K562 (cell line): Measurements from ENCODE around the gene MALAT1. TPM values are rescaled to one million over a fixed set of nuclear protein-coding genes. Genes with fewer than 3 reads are reported as not detected.
A peak's percentile ranks its signal among the peaks of the same experiment; 100 is the strongest.

Experiments
- BHLHE40 ChIP-seq: IDR thresholded peaks from 2 replicates; pipeline ENCODE4 v1.6.1; 2011; ENCODE audit warnings: low read length, improper control_type of control experiment
- CXXC5 ChIP-seq: fragments of 250-450 bp; sonication (Bioruptor Pico); IDR thresholded peaks from 2 replicates; pipeline ENCODE4 v1.8.0; 2022; ENCODE audit warnings: inconsistent platforms, mild to moderate bottlenecking, moderate library complexity
- ELF1 ChIP-seq: fragments of 200-800 bp; sonication (Bioruptor generic); IDR thresholded peaks from 2 replicates; pipeline ENCODE4 v1.6.1; 2016; ENCODE audit warnings: missing genetic modification characterization, missing compliant biosample characterization
- GATAD2A ChIP-seq: fragments of 450-650 bp; IDR thresholded peaks from 2 replicates; pipeline ENCODE4 v1.6.1; 2017
- NCOR1 ChIP-seq: fragments of 450-650 bp; IDR thresholded peaks from 2 replicates; pipeline ENCODE4 v1.6.1; 2016; ENCODE audit warnings: mild to moderate bottlenecking, moderate library complexity
- NR2C1 ChIP-seq, 2 experiments: fragments of 450-650 bp; IDR thresholded peaks; 2 replicates each; pipeline ENCODE4 v1.6.1; 2017; ENCODE audit warnings: mild to moderate bottlenecking in 2 of 2, antibody characterized with exemption in 1 of 2, inconsistent platforms in 1 of 2, missing compliant biosample characterization in 1 of 2, missing genetic modification characterization in 1 of 2
- SMAD3 ChIP-seq: fragments of 450-650 bp; formaldehyde crosslinking; conservative IDR thresholded peaks from 2 replicates; pipeline ENCODE4 v1.4.0; 2020; ENCODE audit warnings: mild to moderate bottlenecking
- TAF15 ChIP-seq: fragments of 200-400 bp; formaldehyde crosslinking; IDR thresholded peaks from 2 replicates; pipeline ENCODE4 v1.6.1; 2017; ENCODE audit warnings: mild to moderate bottlenecking, low read depth, low read length, moderate library complexity
- U2AF1 ChIP-seq: fragments of 200-400 bp; formaldehyde crosslinking; optimal IDR thresholded peaks from 2 replicates; pipeline ENCODE3; 2017; ENCODE audit warnings: mild to moderate bottlenecking, low read depth, low read length, moderate library complexity
- ZNF583 ChIP-seq: fragments of 250-450 bp; sonication (Bioruptor Pico); IDR thresholded peaks from 2 replicates; pipeline ENCODE4 v1.4.0; 2020
- ZNF717 ChIP-seq: fragments of 250-450 bp; sonication (Bioruptor Pico); IDR thresholded peaks from 2 replicates; pipeline ENCODE4 v1.5.0; 2021
- polyA plus RNA-seq, 8 experiments: library from polyadenylated mRNA; depleted of rRNA in 4 of 8; stranded (reverse) in 5 of 8; unstranded in 3 of 8; fragments of >200 nt; fragmentation: Nextera tagmentation in 2 of 8; fragmentation: Illumina TruSeq in 1 of 8; extraction: Ambion mirVana in 2 of 8; extraction: Trizol in 1 of 8; gene quantifications; 2 replicates each; pipeline versions ENCODE4 v1.2.1 to v1.2.3, GENCODE V29; 2011 to 2014; ENCODE audit warnings: inconsistent platforms in 1 of 8, missing spikeins in 1 of 8
- total RNA-seq, 7 experiments: library from RNA; depleted of rRNA in 6 of 7; stranded (reverse); fragments of >200 nt in 6 of 7; fragmentation: Illumina TruSeq in 2 of 7; extraction: Trizol in 2 of 7; gene quantifications; 2 replicates each; pipeline versions ENCODE4 v1.2.1 to v1.2.3, GENCODE V29; 2011 to 2021; ENCODE audit warnings: low replicate concordance in 1 of 7
- TF ChIP-seq, protein P1 (sequence below): fragments of 450-650 bp; IDR thresholded peaks from 2 replicates; pipeline ENCODE4 v1.6.1; 2018; ENCODE audit warnings: mild to moderate bottlenecking, low read depth; ENCODE audit not compliant: partially characterized antibody
- TF ChIP-seq, protein P2 (sequence below), 2 experiments: fragments of 450-650 bp; formaldehyde crosslinking in 1 of 2; IDR thresholded peaks; 2 replicates each; pipeline versions ENCODE4 v1.4.0 to v1.6.1; 2014 to 2020; ENCODE audit warnings: mild to moderate bottlenecking in 2 of 2, borderline replicate concordance in 1 of 2, low read depth in 1 of 2
- TF ChIP-seq, protein P3 (sequence below): fragments of 450-650 bp; IDR thresholded peaks from 2 replicates; pipeline ENCODE4 v1.6.1; 2016; ENCODE audit warnings: antibody characterized with exemption
- TF ChIP-seq, protein P4 (sequence below): fragments of 450-650 bp; formaldehyde crosslinking; IDR thresholded peaks from 2 replicates; pipeline ENCODE4 v1.4.0; 2022; ENCODE audit warnings: mild to moderate bottlenecking, moderate library complexity

Gene MALAT1
- total and polyA plus RNA-seq, 9 of the 15 experiments (the other 6 are each of a cell fraction or from before 2014, with no cell fraction given) = 363 to 8,715 (median 2,351) TPM

DNA sequence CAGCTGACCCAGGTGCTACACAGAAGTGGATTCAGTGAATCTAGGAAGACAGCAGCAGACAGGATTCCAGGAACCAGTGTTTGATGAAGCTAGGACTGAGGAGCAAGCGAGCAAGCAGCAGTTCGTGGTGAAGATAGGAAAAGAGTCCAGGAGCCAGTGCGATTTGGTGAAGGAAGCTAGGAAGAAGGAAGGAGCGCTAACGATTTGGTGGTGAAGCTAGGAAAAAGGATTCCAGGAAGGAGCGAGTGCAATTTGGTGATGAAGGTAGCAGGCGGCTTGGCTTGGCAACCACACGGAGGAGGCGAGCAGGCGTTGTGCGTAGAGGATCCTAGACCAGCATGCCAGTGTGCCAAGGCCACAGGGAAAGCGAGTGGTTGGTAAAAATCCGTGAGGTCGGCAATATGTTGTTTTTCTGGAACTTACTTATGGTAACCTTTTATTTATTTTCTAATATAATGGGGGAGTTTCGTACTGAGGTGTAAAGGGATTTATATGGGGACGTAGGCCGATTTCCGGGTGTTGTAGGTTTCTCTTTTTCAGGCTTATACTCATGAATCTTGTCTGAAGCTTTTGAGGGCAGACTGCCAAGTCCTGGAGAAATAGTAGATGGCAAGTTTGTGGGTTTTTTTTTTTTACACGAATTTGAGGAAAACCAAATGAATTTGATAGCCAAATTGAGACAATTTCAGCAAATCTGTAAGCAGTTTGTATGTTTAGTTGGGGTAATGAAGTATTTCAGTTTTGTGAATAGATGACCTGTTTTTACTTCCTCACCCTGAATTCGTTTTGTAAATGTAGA, 1.7 kb downstream of the MALAT1 start (continued):
- TF ChIP-seq, protein P1, sequence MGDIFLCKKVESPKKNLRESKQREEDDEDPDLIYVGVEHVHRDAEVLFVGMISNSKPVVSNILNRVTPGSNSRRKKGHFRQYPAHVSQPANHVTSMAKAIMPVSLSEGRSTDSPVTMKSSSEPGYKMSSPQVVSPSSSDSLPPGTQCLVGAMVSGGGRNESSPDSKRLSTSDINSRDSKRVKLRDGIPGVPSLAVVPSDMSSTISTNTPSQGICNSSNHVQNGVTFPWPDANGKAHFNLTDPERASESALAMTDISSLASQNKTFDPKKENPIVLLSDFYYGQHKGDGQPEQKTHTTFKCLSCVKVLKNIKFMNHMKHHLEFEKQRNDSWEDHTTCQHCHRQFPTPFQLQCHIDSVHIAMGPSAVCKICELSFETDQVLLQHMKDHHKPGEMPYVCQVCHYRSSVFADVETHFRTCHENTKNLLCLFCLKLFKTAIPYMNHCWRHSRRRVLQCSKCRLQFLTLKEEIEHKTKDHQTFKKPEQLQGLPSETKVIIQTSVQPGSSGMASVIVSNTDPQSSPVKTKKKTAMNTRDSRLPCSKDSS = no peak
- TF ChIP-seq SMAD3 (CRISPR knock-in tag) (peak; percentile 83), BHLHE40 (no peak), U2AF1 (peak; percentile 24), NCOR1 (peak; percentile 68), ELF1 (tag) (peak; percentile 72), GATAD2A (no peak), CXXC5 (CRISPR knock-in tag) (0 out of 2 replicates have a peak, but pooled peaks have one; percentile 10), ZNF583 (CRISPR knock-in tag) (0 out of 2 replicates have a peak, but pooled peaks have one; percentile 14), NR2C1 (IDR thresholded peaks at IDR 0.05) (no peak), NR2C1 (tag; IDR thresholded peaks at IDR 0.05) (no peak), ZNF717 (CRISPR knock-in tag) (peak; percentile 3; the same call in 1 of the 2 replicates), TAF15 (no peak)
- TF ChIP-seq, protein P2, sequence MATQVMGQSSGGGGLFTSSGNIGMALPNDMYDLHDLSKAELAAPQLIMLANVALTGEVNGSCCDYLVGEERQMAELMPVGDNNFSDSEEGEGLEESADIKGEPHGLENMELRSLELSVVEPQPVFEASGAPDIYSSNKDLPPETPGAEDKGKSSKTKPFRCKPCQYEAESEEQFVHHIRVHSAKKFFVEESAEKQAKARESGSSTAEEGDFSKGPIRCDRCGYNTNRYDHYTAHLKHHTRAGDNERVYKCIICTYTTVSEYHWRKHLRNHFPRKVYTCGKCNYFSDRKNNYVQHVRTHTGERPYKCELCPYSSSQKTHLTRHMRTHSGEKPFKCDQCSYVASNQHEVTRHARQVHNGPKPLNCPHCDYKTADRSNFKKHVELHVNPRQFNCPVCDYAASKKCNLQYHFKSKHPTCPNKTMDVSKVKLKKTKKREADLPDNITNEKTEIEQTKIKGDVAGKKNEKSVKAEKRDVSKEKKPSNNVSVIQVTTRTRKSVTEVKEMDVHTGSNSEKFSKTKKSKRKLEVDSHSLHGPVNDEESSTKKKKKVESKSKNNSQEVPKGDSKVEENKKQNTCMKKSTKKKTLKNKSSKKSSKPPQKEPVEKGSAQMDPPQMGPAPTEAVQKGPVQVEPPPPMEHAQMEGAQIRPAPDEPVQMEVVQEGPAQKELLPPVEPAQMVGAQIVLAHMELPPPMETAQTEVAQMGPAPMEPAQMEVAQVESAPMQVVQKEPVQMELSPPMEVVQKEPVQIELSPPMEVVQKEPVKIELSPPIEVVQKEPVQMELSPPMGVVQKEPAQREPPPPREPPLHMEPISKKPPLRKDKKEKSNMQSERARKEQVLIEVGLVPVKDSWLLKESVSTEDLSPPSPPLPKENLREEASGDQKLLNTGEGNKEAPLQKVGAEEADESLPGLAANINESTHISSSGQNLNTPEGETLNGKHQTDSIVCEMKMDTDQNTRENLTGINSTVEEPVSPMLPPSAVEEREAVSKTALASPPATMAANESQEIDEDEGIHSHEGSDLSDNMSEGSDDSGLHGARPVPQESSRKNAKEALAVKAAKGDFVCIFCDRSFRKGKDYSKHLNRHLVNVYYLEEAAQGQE (IDR thresholded peaks at IDR 0.05; ENCODE audit: borderline replicate concordance) = no peak
- TF ChIP-seq, protein P2 (CRISPR knock-in tag; IDR thresholded peaks at IDR 0.05; ENCODE audit: low read depth) = peak; percentile 83; the same call in 1 of the 2 replicates
- TF ChIP-seq, protein P3, sequence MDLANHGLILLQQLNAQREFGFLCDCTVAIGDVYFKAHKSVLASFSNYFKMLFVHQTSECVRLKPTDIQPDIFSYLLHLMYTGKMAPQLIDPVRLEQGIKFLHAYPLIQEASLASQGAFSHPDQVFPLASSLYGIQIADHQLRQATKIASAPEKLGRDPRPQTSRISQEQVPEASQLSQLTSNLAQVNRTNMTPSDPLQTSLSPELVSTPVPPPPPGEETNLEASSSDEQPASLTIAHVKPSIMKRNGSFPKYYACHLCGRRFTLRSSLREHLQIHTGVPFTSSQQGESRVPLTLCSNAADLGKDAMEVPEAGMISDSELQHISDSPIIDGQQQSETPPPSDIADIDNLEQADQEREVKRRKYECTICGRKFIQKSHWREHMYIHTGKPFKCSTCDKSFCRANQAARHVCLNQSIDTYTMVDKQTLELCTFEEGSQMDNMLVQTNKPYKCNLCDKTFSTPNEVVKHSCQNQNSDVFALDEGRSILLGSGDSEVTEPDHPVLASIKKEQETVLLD = peak; percentile 35; the same call in 1 of the 2 replicates
- TF ChIP-seq, protein P4, sequence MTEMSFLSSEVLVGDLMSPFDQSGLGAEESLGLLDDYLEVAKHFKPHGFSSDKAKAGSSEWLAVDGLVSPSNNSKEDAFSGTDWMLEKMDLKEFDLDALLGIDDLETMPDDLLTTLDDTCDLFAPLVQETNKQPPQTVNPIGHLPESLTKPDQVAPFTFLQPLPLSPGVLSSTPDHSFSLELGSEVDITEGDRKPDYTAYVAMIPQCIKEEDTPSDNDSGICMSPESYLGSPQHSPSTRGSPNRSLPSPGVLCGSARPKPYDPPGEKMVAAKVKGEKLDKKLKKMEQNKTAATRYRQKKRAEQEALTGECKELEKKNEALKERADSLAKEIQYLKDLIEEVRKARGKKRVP (CRISPR knock-in tag) = peak; percentile 19; the same call in 1 of the 2 replicates
